Trophoblast cell (in vitro differentiated cells and primary cell): Measurements from ENCODE around the gene MUC22.
A peak's percentile ranks its signal among the peaks of the same experiment; 100 is the strongest.

Experiments used
- DNase-seq, 2 donors: peaks; one replicate each; pipeline ENCODE4 v3.0.0-alpha.2; 2016
- H2AFZ ChIP-seq: 2 replicates; pipeline ENCODE4 v1.6.1; 2013; ENCODE audit warnings: low read length, moderate library complexity, mild to moderate bottlenecking; ENCODE audit not compliant: insufficient read depth, poor library complexity
- H2AK5ac ChIP-seq: 2 replicates; pipeline ENCODE4 v1.6.1; 2013; ENCODE audit warnings: mild to moderate bottlenecking, low read length
- H2BK120ac ChIP-seq: 2 replicates; pipeline ENCODE4 v1.6.1; 2013; ENCODE audit warnings: low read length, mild to moderate bottlenecking, moderate library complexity; ENCODE audit not compliant: insufficient read depth, poor library complexity
- H2BK12ac ChIP-seq: 2 replicates; pipeline ENCODE4 v1.6.1; 2013; ENCODE audit warnings: mild to moderate bottlenecking, low read length, moderate library complexity
- H2BK5ac ChIP-seq: 2 replicates; pipeline ENCODE4 v1.6.1; 2013; ENCODE audit warnings: low read length, low read depth, moderate library complexity, mild to moderate bottlenecking; ENCODE audit not compliant: poor library complexity
- H3K14ac ChIP-seq: 2 replicates; pipeline ENCODE4 v1.6.1; 2013; ENCODE audit warnings: mild to moderate bottlenecking, low read length
- H3K18ac ChIP-seq: 2 replicates; pipeline ENCODE4 v1.6.1; 2013; ENCODE audit warnings: mild to moderate bottlenecking, low read length
- H3K23ac ChIP-seq: 2 replicates; pipeline ENCODE4 v1.6.1; 2013; ENCODE audit warnings: low read length
- H3K27ac ChIP-seq: 2 replicates; pipeline ENCODE4 v1.5.1; 2013; ENCODE audit warnings: low read depth, mild to moderate bottlenecking, inconsistent platforms, low read length, moderate library complexity
- H3K27me3 ChIP-seq: 2 replicates; pipeline ENCODE4 v1.6.1; 2013; ENCODE audit warnings: inconsistent platforms, mild to moderate bottlenecking, low read length, moderate library complexity; ENCODE audit not compliant: insufficient read depth
- H3K36me3 ChIP-seq, 2 experiments: 1 replicate in 1 of 2; 2 replicates in 1 of 2; pipeline ENCODE4 v1.6.1; 2013; ENCODE audit warnings: low read length in 2 of 2, mild to moderate bottlenecking in 2 of 2, moderate library complexity in 1 of 2; ENCODE audit not compliant: insufficient read depth in 2 of 2, control insufficient read depth in 1 of 2
- H3K4ac ChIP-seq: 2 replicates; pipeline ENCODE4 v1.6.1; 2013; ENCODE audit warnings: low read depth, mild to moderate bottlenecking, low read length, moderate library complexity
- H3K4me1 ChIP-seq, 2 experiments: 1 replicate in 1 of 2; 2 replicates in 1 of 2; pipeline ENCODE4 v1.6.1; 2013; ENCODE audit warnings: low read length in 2 of 2, mild to moderate bottlenecking in 2 of 2, moderate library complexity in 1 of 2; ENCODE audit not compliant: insufficient read depth in 2 of 2, control insufficient read depth in 1 of 2
- H3K4me2 ChIP-seq: 2 replicates; pipeline ENCODE4 v1.6.1; 2013; ENCODE audit warnings: inconsistent platforms, mild to moderate bottlenecking, low read length, moderate library complexity
- H3K4me3 ChIP-seq: 2 replicates; pipeline ENCODE4 v1.5.1; 2013; ENCODE audit warnings: mild to moderate bottlenecking, low read depth, low read length, inconsistent platforms
- H3K79me1 ChIP-seq: one replicate; pipeline ENCODE4 v1.6.1; 2013; ENCODE audit warnings: low read length
- H3K79me2 ChIP-seq: 2 replicates; pipeline ENCODE4 v1.6.1; 2013; ENCODE audit warnings: low read length, mild to moderate bottlenecking; ENCODE audit not compliant: control insufficient read depth, insufficient read depth, poor library complexity
- H3K9ac ChIP-seq: 2 replicates; pipeline ENCODE4 v1.6.1; 2013; ENCODE audit warnings: mild to moderate bottlenecking, low read length
- H3K9me3 ChIP-seq: 2 replicates; pipeline ENCODE4 v1.6.1; 2013; ENCODE audit warnings: low read depth, mild to moderate bottlenecking, control low read depth, inconsistent platforms, low read length; ENCODE audit not compliant: insufficient read depth
- H4K12ac ChIP-seq: 2 replicates; pipeline ENCODE4 v1.6.1; 2013; ENCODE audit warnings: low read depth, mild to moderate bottlenecking, low read length, moderate library complexity
- H4K8ac ChIP-seq: 2 replicates; pipeline ENCODE4 v1.6.1; 2013; ENCODE audit warnings: low read depth, mild to moderate bottlenecking, low read length, moderate library complexity
- H4K91ac ChIP-seq: one replicate; pipeline ENCODE4 v1.6.1; 2013; ENCODE audit warnings: low read depth, mild to moderate bottlenecking, low read length, moderate library complexity
- WGBS: extraction: QIAGEN DNeasy Blood & Tissue Kit; methylation state at CpG from one replicate; pipeline ENCODE4 v1.1.7; 2013; ENCODE audit warnings: missing lambda C conversion rate; ENCODE audit not compliant: insufficient read length, insufficient coverage; ENCODE audit errors: extremely low coverage; 5-methylcytosine and 5-hydroxymethylcytosine counted together

Gene MUC22

GRCh38 chr6:31041372-31041974 lies 31.2 kb downstream of the MUC22 start:
- Histone ChIP-seq H3K79me2 (no peaks in the 10 kb centered on the region), H2BK12ac (peak overlapping the region; percentile 51), H4K8ac (no peak overlapping the region), H3K27ac (peak overlapping the region; percentile 88), H3K36me3 (no peaks in the 10 kb centered on the region), H3K27me3 (no peaks in the 10 kb centered on the region), H2AK5ac (no peak overlapping the region), H3K79me1 (peaks cover 6% of the 10 kb centered on the region), H3K9me3 (no peaks in the 10 kb centered on the region), H3K9ac (no peak overlapping the region), H4K91ac (peak overlapping the region; percentile 84), H3K4me3 (no peak overlapping the region), H3K4me2 (no peak overlapping the region), H2BK120ac (no peak overlapping the region), H3K14ac (no peak overlapping the region), H3K4me1 (peaks cover 11 to 17% of the 10 kb centered on the region in 2 experiments), H4K12ac (no peak overlapping the region), H3K18ac (no peak overlapping the region), H2AFZ (no peak overlapping the region), H3K4ac (no peak overlapping the region), H2BK5ac (peak overlapping the region; percentile 21), H3K23ac (no peak overlapping the region)
- no CpG with 5 or more reads among the region's 12 CpGs for WGBS
- no peak for DNase-seq

GRCh38 chr6:31042806-31043205 lies 32.5 kb downstream of the MUC22 start:
- H4K12ac ChIP-seq, result no peak overlapping the region
- H3K14ac ChIP-seq, result no peak overlapping the region
- no peak overlapping the region for H3K4me3 ChIP-seq
- H3K79me1 ChIP-seq, result peaks cover 6% of the 10 kb centered on the region
- H3K9me3 ChIP-seq, result no peaks in the 10 kb centered on the region
- no peak overlapping the region for H3K9ac ChIP-seq
- DNase-seq, result peak; percentile 25 to 77
- no peak overlapping the region for H2AK5ac ChIP-seq
- H2AFZ ChIP-seq, result no peak overlapping the region
- H3K4ac ChIP-seq, result no peak overlapping the region
- H2BK5ac ChIP-seq, result no peak overlapping the region
- no peak overlapping the region for H3K23ac ChIP-seq
- H3K36me3 ChIP-seq, result no peaks in the 10 kb centered on the region
- no peak overlapping the region for H2BK120ac ChIP-seq
- H3K4me1 ChIP-seq, result peaks cover 4 to 6% of the 10 kb centered on the region in 2 experiments
- no peak overlapping the region for H4K91ac ChIP-seq
- no peak overlapping the region for H3K18ac ChIP-seq
- H3K27me3 ChIP-seq, result no peaks in the 10 kb centered on the region
- H3K27ac ChIP-seq, result no peak overlapping the region
- H3K4me2 ChIP-seq, result no peak overlapping the region
- no CpG with 5 or more reads among the region's 4 CpGs for WGBS
- H3K79me2 ChIP-seq, result no peaks in the 10 kb centered on the region
- H4K8ac ChIP-seq, result no peak overlapping the region
- no peak overlapping the region for H2BK12ac ChIP-seq

- H3K36me3 ChIP-seq, result no peaks in the 10 kb centered on the region
- no peak overlapping the region for H2BK120ac ChIP-seq
- H3K4me2 ChIP-seq, result no peak overlapping the region
- no peak overlapping the region for H3K18ac ChIP-seq
- H2AK5ac ChIP-seq, result no peak overlapping the region
- no peak overlapping the region for H3K14ac ChIP-seq
- H3K4ac ChIP-seq, result no peak overlapping the region
- WGBS, result no CpG with 5 or more reads among the region's 4 CpGs
- no peak overlapping the region for H4K91ac ChIP-seq
- no peaks in the 10 kb centered on the region for H3K4me1 ChIP-seq
- H2BK5ac ChIP-seq, result no peak overlapping the region
- H3K4me3 ChIP-seq, result no peak overlapping the region
- H3K79me2 ChIP-seq, result no peaks in the 10 kb centered on the region
- H2BK12ac ChIP-seq, result no peak overlapping the region
- H3K9ac ChIP-seq, result no peak overlapping the region
- H4K8ac ChIP-seq, result no peak overlapping the region
- no peak overlapping the region for H3K23ac ChIP-seq
- H3K79me1 ChIP-seq, result no peaks in the 10 kb centered on the region
- H3K9me3 ChIP-seq, result peaks cover 1% of the 10 kb centered on the region
- H2AFZ ChIP-seq, result no peak overlapping the region
- H4K12ac ChIP-seq, result no peak overlapping the region
- no peak overlapping the region for H3K27ac ChIP-seq
- H3K27me3 ChIP-seq, result no peaks in the 10 kb centered on the region
- DNase-seq, result no peak
Observed at GRCh38 chr6:31048099-31048498, 37.8 kb downstream of the MUC22 start.

- H3K14ac ChIP-seq, result no peak overlapping the region
- H2AK5ac ChIP-seq, result no peak overlapping the region
- H3K36me3 ChIP-seq, result no peaks in the 10 kb centered on the region
- no peak overlapping the region for H3K9ac ChIP-seq
- no peak overlapping the region for H2AFZ ChIP-seq
- no peak overlapping the region for H3K4ac ChIP-seq
- DNase-seq, result no peak
- no peaks in the 10 kb centered on the region for H3K79me2 ChIP-seq
- H2BK12ac ChIP-seq, result no peak overlapping the region
- H2BK120ac ChIP-seq, result no peak overlapping the region
- H4K12ac ChIP-seq, result no peak overlapping the region
- no peak overlapping the region for H3K4me3 ChIP-seq
- no peak overlapping the region for H3K23ac ChIP-seq
- no peak overlapping the region for H4K8ac ChIP-seq
- no peak overlapping the region for H3K4me2 ChIP-seq
- no CpG with 5 or more reads among the region's 6 CpGs for WGBS
- H2BK5ac ChIP-seq, result no peak overlapping the region
- no peak overlapping the region for H3K27ac ChIP-seq
- H3K9me3 ChIP-seq, result peaks cover 1% of the 10 kb centered on the region
- H4K91ac ChIP-seq, result no peak overlapping the region
- H3K18ac ChIP-seq, result no peak overlapping the region
- H3K4me1 ChIP-seq, result no peaks in the 10 kb centered on the region
- no peaks in the 10 kb centered on the region for H3K79me1 ChIP-seq
- H3K27me3 ChIP-seq, result no peaks in the 10 kb centered on the region
Observed at GRCh38 chr6:31049518-31049917, 39.2 kb downstream of the MUC22 start.
